GM20000 (cell line): ENCODE results near the gene ADGRL1.
"Not testable (repeated sequence)": the region's sequence is repeated elsewhere in the genome, so short reads cannot be mapped to it uniquely, and the experiment has no call there.

Experiments
- DNase-seq: peaks from one replicate; pipeline ENCODE4 v3.0.0; 2012; ENCODE audit warnings: low spot score
- TF ChIP-seq, protein P1 (sequence below): IDR thresholded peaks from 2 replicates; pipeline ENCODE4 v1.5.1; 2012; ENCODE audit warnings: mild to moderate bottlenecking, control low read depth; ENCODE audit errors: extremely low read depth, missing control alignments

Gene ADGRL1

GRCh38 chr19:14237014-14237941 lies 31.3 kb upstream of the ADGRL1 start:
- TF ChIP-seq, protein P1, sequence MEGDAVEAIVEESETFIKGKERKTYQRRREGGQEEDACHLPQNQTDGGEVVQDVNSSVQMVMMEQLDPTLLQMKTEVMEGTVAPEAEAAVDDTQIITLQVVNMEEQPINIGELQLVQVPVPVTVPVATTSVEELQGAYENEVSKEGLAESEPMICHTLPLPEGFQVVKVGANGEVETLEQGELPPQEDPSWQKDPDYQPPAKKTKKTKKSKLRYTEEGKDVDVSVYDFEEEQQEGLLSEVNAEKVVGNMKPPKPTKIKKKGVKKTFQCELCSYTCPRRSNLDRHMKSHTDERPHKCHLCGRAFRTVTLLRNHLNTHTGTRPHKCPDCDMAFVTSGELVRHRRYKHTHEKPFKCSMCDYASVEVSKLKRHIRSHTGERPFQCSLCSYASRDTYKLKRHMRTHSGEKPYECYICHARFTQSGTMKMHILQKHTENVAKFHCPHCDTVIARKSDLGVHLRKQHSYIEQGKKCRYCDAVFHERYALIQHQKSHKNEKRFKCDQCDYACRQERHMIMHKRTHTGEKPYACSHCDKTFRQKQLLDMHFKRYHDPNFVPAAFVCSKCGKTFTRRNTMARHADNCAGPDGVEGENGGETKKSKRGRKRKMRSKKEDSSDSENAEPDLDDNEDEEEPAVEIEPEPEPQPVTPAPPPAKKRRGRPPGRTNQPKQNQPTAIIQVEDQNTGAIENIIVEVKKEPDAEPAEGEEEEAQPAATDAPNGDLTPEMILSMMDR, result no peak
- DNase-seq, result no peak

DNA sequence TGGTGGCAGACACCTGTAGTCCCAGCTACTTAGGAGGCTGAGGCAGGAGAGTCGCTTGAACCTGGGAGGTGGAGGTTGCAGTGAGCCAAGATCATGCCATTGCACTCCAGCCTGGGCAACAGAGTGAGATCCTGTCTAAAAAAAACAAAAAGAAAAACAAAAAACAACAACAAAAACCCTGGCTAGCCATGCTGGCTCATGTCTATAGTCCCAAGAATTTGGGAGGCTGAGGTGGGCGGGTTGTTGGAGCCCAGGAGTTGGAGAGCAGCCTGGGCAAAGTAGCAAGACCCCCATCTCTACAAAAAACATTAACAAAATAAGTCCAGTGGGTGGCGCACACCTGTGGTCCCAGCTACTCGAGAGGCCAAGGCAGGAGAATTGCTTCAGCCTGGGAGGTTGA lies 27.0 kb upstream of the ADGRL1 start:
- not testable (repeated sequence) for DNase-seq

- DNase-seq, result not testable (repeated sequence)
These were observed 22.6 kb upstream of the ADGRL1 start for GRCh38 chr19:14228446-14229071.

DNA sequence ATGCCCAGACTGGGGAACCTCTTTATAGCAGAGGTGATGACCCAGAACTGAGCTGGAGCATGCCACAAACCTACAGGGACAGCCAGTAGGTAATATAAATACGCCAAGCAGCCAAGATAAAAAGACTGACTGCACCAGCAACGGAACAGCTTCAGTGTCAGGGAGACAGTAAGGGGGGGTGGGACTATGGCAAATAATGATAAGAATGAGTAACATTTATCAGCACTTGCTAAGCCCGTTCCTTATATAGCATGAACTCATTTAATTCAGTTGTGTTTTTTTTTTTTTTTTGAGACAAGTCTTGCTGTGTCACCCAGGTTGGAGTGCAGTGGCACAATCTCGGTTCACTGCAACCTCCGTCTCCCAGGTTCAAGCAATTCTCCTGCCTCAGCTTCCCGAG lies 20.5 kb upstream of the ADGRL1 start:
- DNase-seq, result not testable (repeated sequence)

DNA sequence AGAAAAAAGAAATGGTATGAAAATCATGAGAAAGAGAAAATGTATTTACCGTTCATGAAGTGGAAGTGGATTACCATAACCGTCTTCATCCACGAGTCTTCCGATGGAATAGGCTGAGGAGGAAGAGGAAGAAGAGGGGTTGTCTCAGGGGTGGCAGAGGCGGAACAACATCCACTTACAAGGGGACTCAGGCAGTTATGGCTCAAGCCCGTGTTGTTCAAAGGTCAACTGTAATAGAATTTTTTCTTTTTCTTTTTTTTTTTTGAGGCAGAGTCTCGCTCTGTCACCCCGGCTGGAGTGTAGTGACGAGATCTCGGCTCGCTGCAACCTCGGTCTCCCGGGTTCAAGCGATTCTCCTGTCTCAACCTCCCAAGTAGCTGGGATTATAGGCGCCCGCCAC lies 16.9 kb upstream of the ADGRL1 start:
- DNase-seq, result no peak
- TF ChIP-seq, protein P1, result no peak

GRCh38 chr19:14221345-14221744 lies 15.4 kb upstream of the ADGRL1 start:
- DNase-seq, result peak; percentile 30

GRCh38 chr19:14218620-14219330 lies 12.8 kb upstream of the ADGRL1 start:
- TF ChIP-seq, protein P1, result no peak

DNA sequence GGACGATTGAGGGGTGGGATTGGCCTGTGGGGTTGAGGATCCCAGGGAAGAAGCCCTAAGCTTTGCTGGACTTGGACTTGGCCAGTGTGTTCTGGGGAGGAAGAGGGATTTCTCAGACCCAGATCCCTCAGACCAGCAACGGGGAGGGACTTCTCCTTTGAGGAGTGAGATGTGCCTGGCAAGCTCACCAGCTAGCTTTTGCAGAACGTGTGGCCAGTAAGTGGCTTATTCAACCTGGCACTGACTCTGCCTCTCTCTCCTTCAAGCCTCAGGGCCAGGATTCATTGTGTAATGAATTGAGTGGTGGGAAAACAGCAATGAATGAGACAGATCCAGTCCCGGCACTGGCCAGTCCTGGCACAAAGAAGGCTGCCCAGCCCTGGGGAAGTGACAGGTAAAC lies 11.9 kb upstream of the ADGRL1 start:
- DNase-seq, result not testable (repeated sequence)

More at GRCh38 chr19:14218620-14219330, 12.8 kb upstream of the ADGRL1 start:
- DNase-seq, result no peak

GRCh38 chr19:14214580-14214979 lies 8.6 kb upstream of the ADGRL1 start:
- TF ChIP-seq, protein P1, result no peak

GRCh38 chr19:14210182-14210581 lies 4.2 kb upstream of the ADGRL1 start:
- not testable (repeated sequence) for DNase-seq

More at GRCh38 chr19:14214580-14214979, 8.6 kb upstream of the ADGRL1 start:
- no peak for DNase-seq

DNA sequence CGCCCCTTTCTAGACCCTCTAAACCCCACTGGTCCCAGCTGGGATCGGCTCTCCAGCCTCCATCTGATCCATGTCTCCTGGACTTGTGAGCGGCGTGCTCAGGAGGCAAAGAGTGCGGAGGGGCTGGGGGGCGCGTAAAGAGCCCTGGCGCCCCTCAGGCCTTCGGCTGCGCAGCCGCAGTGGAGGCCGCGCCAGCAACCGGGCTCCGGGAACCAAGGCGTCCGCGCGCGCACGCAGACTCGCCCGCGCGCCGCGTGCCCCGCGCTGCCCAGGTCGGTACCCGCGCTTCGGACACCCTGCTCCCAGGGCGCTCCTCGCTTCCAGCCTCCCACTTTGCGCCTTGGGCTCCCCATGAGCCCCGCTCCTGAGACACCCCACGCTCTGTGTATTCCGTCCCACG lies 3.4 kb upstream of the ADGRL1 start:
- DNase-seq, result not testable (repeated sequence)

DNA sequence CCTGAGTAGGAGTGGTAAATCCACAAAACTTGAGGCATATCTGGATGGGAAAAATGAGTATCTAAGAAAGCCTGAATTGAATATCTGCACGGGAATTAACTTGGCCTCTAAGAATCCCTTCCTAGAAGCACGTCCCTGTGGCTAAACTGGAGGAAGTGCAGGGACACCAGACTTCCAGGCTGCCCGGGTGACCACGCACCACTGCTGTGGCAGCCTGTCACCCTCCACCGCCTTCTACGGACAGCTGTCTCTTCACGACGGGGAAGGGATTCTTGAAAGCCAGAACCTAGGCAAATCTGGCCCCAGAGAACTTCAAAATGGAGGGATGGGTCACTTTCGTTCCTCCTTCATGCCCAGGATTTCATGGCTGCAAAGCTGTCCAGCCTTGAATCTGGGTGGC lies 2.5 kb upstream of the ADGRL1 start:
- not testable (repeated sequence) for DNase-seq

DNA sequence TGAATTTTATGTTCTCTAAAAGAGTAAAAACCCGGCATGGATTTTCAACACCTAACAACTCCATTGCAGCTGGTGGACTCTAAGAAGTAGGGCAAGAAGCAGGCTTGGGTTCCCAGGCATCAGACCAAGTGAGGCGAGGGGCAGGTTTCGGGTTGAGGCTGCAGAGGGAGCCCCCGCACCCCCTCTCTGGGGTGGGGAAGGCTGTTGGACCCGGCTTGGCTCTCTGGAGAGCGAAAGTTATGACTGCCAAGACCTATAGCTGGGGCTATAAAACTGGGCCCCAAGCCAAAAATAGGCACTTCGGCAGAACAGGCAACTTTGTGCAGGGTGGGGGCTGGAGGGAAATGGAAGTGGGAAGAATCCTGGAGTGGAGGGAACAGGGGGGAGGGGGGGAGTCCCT lies 1.8 kb upstream of the ADGRL1 start:
- not testable (repeated sequence) for DNase-seq

- peak; percentile 86 for DNase-seq
These were observed 1.1 kb upstream of the ADGRL1 start for GRCh38 chr19:14206737-14207726.
